MM.1S (cell line): ENCODE results near the gene FAU.

Source experiments
- CTCF ChIP-seq: fragments of 300-600 bp; sonication (generic); IDR thresholded peaks from 2 replicates; pipeline ENCODE4 v1.5.1; 2016; ENCODE audit warnings: antibody characterized with exemption, low read length, mixed read lengths
- EZH2phosphoT487 ChIP-seq: fragments of 300-600 bp; sonication (generic); IDR thresholded peaks from 2 replicates; pipeline ENCODE4 v1.6.1; 2018; ENCODE audit warnings: antibody characterized with exemption, low read length

GRCh38 chr11:65135633-65136145 lies 13.8 kb upstream of the FAU start:
- no peak for TF ChIP-seq EZH2phosphoT487
- no peak for TF ChIP-seq CTCF
